ENCODE data around the gene BCAS1.

BCAS1 gene

GRCh38 chr20:54047048-54047447 is 23.3 kb downstream of the BCAS1 start:
- DNase-seq = peak; percentile 43

GRCh38 chr20:54044156-54044555 is 26.2 kb downstream of the BCAS1 start:
- peak; percentile 73 for DNase-seq

GRCh38 chr20:54043076-54043967 is 27.1 kb downstream of the BCAS1 start:
- DNase-seq = no peak

GRCh38 chr20:54042021-54042420 is 28.4 kb downstream of the BCAS1 start:
- DNase-seq = no peak

GRCh38 chr20:54041336-54041735 is 29.1 kb downstream of the BCAS1 start:
- no peak for DNase-seq

- no peak for DNase-seq
These were observed 29.9 kb downstream of the BCAS1 start for GRCh38 chr20:54040531-54040930.

GRCh38 chr20:54038961-54039360 is 31.4 kb downstream of the BCAS1 start:
- DNase-seq = no peak

GRCh38 chr20:54037525-54037924 is 32.9 kb downstream of the BCAS1 start:
- DNase-seq = no peak

- no peak for DNase-seq
These were observed 40.8 kb downstream of the BCAS1 start for GRCh38 chr20:54029643-54030042.

- no peak for DNase-seq
These were observed 41.2 kb downstream of the BCAS1 start for GRCh38 chr20:54029176-54029575.

- no peak for DNase-seq
These were observed 42.0 kb downstream of the BCAS1 start for GRCh38 chr20:54028276-54029011.

- DNase-seq = no peak
These were observed 42.7 kb downstream of the BCAS1 start for GRCh38 chr20:54027704-54028103.

GRCh38 chr20:54026295-54027064 is 43.9 kb downstream of the BCAS1 start:
- no peak for DNase-seq

GRCh38 chr20:54025251-54025771 is 45.1 kb downstream of the BCAS1 start:
- DNase-seq = no peak

- DNase-seq = no peak
These were observed 47.0 kb downstream of the BCAS1 start for GRCh38 chr20:54023406-54023805.

- DNase-seq = no peak
These were observed 48.8 kb downstream of the BCAS1 start for GRCh38 chr20:54021446-54022235.

GRCh38 chr20:54020868-54021267 is 49.5 kb downstream of the BCAS1 start:
- DNase-seq = no peak

- no peak for DNase-seq
These were observed 50.0 kb downstream of the BCAS1 start for GRCh38 chr20:54020348-54020747.

GRCh38 chr20:54019585-54019984 is 50.8 kb downstream of the BCAS1 start:
- no peak for DNase-seq

- DNase-seq = no peak
These were observed 51.3 kb downstream of the BCAS1 start for GRCh38 chr20:54019127-54019526.

GRCh38 chr20:54017846-54018245 is 52.5 kb downstream of the BCAS1 start:
- DNase-seq = peak; percentile 39

GRCh38 chr20:54015496-54015895 is 54.9 kb downstream of the BCAS1 start:
- no peak for DNase-seq

Data from OCI-M1 (cell line).